ENCODE results near the gene NFIA. TPM values are rescaled to one million over a fixed set of nuclear protein-coding genes. Genes with fewer than 3 reads are reported as not detected.

Gene NFIA
- total RNA-seq, 1 donor from 2014 or later = 49.4 TPM

DNA sequence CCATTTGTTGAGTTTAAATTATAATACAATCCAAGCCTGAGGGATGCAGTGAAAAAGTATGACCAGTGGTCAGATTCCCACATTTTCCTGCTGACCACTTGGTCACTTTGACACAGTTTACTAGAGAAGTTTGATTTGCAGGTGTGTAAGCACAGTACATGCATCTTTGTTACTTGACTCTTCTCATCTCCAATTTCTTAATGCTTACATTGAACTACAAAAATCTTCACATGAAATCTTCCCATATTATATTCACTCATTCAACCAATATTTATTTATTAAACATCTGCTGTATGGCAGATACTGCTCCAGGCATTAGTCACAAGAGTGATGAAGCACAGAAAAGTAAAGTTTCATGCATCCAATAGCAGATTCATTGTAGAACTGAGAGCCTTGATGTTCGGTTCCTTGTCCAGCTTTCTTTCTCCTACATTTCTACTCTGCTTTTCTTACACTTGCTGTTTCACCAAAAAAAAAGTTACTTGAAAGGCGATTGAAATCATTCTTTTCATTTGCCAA lies 211.7 kb downstream of the NFIA start:
- H3K9me3 Mint-ChIP-seq = peaks cover 6% of the 10 kb centered on the region
- no peak for TF ChIP-seq CTCF (conservative IDR thresholded peaks at IDR 0.05)
- H3K4me3 Mint-ChIP-seq = no peak overlapping the region
- no peak overlapping the region for H3K27ac Mint-ChIP-seq
- peaks cover 10% of the 10 kb centered on the region for H3K4me1 Mint-ChIP-seq (ENCODE audit: unreplicated experiment)
- H3K36me3 Mint-ChIP-seq = peaks cover 3% of the 10 kb centered on the region
- no peak for DNase-seq (ENCODE audit: extremely low spot score, unreplicated experiment)
- peaks cover 4% of the 10 kb centered on the region for H3K27me3 Mint-ChIP-seq

- no peak for TF ChIP-seq CTCF (conservative IDR thresholded peaks at IDR 0.05)
- Mint-ChIP-seq H3K4me1 (ENCODE audit: unreplicated experiment) (peaks cover 12% of the 10 kb centered on the region), H3K36me3 (peaks cover 4% of the 10 kb centered on the region), H3K27ac (no peak overlapping the region), H3K9me3 (peaks cover 6% of the 10 kb centered on the region), H3K27me3 (peaks cover 4% of the 10 kb centered on the region), H3K4me3 (no peak overlapping the region)
- no peak for DNase-seq (ENCODE audit: extremely low spot score, unreplicated experiment)
Measured at GRCh38 chr1:61294930-61295329, 212.6 kb downstream of the NFIA start.

DNA sequence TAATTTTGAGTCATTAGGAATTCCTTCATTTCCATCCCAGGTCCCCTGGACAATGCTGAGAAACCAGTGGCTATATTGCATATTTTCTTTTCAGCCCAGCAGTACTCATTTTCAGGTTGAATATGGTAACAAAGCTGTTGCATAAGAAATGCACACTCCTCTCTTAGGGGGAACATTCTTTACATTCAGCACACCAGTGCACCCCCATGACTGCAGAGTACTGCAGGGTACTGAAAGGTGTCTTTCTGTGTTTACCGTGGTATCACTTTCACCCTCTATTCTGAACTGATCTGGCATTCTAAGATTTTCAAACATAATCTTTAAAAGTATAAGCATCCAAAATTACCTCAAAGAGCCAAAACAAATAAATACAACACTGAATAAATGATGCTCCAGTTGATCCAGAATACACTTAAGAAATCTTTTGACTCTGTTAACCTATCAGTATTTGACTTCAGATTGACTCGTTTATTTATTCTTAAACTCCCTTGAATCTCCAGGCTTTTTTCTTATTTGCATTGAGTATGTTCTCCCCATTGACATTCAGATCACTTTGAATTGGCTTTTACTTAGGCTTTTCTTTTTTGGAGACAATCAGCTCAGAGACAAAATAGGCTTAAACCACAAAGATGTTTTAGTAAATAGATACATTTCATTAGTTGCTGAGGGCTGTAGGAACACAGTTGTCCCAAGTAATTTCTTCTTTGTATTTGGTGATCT lies 213.6 kb downstream of the NFIA start:
- no peak overlapping the region for H3K4me3 Mint-ChIP-seq
- peaks cover 6% of the 10 kb centered on the region for H3K9me3 Mint-ChIP-seq
- TF ChIP-seq CTCF (conservative IDR thresholded peaks at IDR 0.05) = no peak
- DNase-seq (ENCODE audit: extremely low spot score, unreplicated experiment) = no peak
- peaks cover 4% of the 10 kb centered on the region for H3K27me3 Mint-ChIP-seq
- no peak overlapping the region for H3K27ac Mint-ChIP-seq
- peaks cover 12% of the 10 kb centered on the region for H3K4me1 Mint-ChIP-seq (ENCODE audit: unreplicated experiment)
- H3K36me3 Mint-ChIP-seq = peaks cover 4% of the 10 kb centered on the region

DNA sequence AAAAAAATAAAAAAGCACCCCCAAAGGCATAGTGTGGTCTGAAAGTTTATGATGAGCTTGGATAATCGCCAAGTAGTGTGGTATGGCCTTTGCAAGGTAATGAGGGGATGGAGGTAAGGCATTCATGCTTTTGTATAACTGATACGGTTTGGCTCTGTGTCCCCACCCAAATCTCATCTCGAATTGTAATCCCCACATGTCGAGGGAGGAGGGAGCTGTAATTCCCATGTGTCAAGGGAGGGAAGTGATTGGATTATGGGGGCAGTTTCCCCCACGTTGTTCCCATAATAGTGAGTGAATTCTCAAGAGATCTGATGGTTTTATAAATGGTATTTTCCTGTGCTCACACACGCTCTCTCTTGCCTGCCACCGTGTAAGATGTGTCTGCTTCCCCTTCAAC lies 215.5 kb downstream of the NFIA start:
- Mint-ChIP-seq H3K27ac (no peak overlapping the region), H3K36me3 (peaks cover 4% of the 10 kb centered on the region), H3K4me1 (ENCODE audit: unreplicated experiment) (peaks cover 18% of the 10 kb centered on the region), H3K4me3 (no peak overlapping the region), H3K27me3 (peaks cover 3% of the 10 kb centered on the region), H3K9me3 (peaks cover 6% of the 10 kb centered on the region)
- no peak for TF ChIP-seq CTCF (conservative IDR thresholded peaks at IDR 0.05)
- DNase-seq (ENCODE audit: extremely low spot score, unreplicated experiment) = no peak

DNA sequence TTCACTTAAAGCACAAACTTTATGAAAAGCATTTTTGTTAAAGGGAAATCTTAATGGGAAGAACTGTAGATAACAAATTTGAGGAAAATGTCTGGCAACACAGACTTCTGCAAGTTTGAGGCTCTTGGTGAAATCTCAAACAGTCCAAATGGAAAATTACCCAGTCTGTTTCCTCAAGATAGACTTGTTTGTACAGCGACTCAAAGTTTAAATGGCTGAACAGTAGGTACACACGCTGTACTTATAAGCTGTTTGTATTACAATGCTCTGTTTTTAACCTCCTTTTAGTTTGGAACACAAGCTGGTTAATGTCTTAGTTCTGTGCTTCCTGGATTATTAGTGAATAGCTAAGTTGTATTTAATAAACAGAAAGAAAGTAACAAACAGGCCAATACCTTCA lies 217.1 kb downstream of the NFIA start:
- TF ChIP-seq CTCF (conservative IDR thresholded peaks at IDR 0.05) = no peak
- peaks cover 4% of the 10 kb centered on the region for H3K36me3 Mint-ChIP-seq
- H3K9me3 Mint-ChIP-seq = peaks cover 6% of the 10 kb centered on the region
- DNase-seq (ENCODE audit: extremely low spot score, unreplicated experiment) = no peak
- H3K4me1 Mint-ChIP-seq (ENCODE audit: unreplicated experiment) = peaks cover 14% of the 10 kb centered on the region
- no peak overlapping the region for H3K27ac Mint-ChIP-seq
- no peaks in the 10 kb centered on the region for H3K27me3 Mint-ChIP-seq
- H3K4me3 Mint-ChIP-seq = no peak overlapping the region

Data from type B pancreatic cell (in vitro differentiated cells).